SJSA1 (cell line): Measurements from ENCODE around the gene LCN6. TPM values are rescaled to one million over a fixed set of nuclear protein-coding genes. Genes with fewer than 3 reads are reported as not detected.
"Not testable (repeated sequence)": the region's sequence is repeated elsewhere in the genome, so short reads cannot be mapped to it uniquely, and the experiment has no call there.

Source experiments
- DNase-seq, 2 experiments: peaks; one replicate each; pipeline ENCODE4 v3.0.0-alpha.2; 2015 to 2020; ENCODE audit warnings: low spot score in 2 of 2, low read depth in 1 of 2
- H3K27ac ChIP-seq: fragments of 250-450 bp; sonication (Bioruptor Pico); 2 replicates; pipeline ENCODE4 v1.5.1; 2020; ENCODE audit warnings: mild to moderate bottlenecking, moderate library complexity
- H3K27me3 ChIP-seq: fragments of 250-450 bp; sonication (Bioruptor Pico); replicated peaks from 2 replicates; pipeline ENCODE4 v1.5.1; 2020; ENCODE audit warnings: mild to moderate bottlenecking, moderate library complexity
- H3K36me3 ChIP-seq: fragments of 250-450 bp; sonication (Bioruptor Pico); 2 replicates; pipeline ENCODE4 v1.5.1; 2020; ENCODE audit warnings: mild to moderate bottlenecking
- H3K4me1 ChIP-seq: fragments of 250-450 bp; sonication (Bioruptor Pico); replicated peaks from 2 replicates; pipeline ENCODE4 v1.6.1; 2021; ENCODE audit warnings: mild to moderate bottlenecking
- H3K4me3 ChIP-seq: fragments of 250-450 bp; sonication (Bioruptor Pico); 2 replicates; pipeline ENCODE4 v1.5.1; 2020; ENCODE audit warnings: mild to moderate bottlenecking
- H3K9me3 ChIP-seq: fragments of 250-450 bp; sonication (Bioruptor Pico); replicated peaks from 2 replicates; pipeline ENCODE4 v1.5.1; 2020; ENCODE audit warnings: mild to moderate bottlenecking
- total RNA-seq: library from RNA; depleted of rRNA; stranded (reverse); fragments of >200 nt; shearing (Covaris generic); gene quantifications from 2 replicates; pipeline ENCODE4 v1.2.3, GENCODE V29; 2014

The LCN6 gene
- total RNA-seq, 1 experiment from 2014 or later: not detected

- no peaks in the 10 kb centered on the region for H3K4me1 ChIP-seq
Observed at GRCh38 chr9:136717399-136717798, 30.9 kb downstream of the LCN6 start.

DNA sequence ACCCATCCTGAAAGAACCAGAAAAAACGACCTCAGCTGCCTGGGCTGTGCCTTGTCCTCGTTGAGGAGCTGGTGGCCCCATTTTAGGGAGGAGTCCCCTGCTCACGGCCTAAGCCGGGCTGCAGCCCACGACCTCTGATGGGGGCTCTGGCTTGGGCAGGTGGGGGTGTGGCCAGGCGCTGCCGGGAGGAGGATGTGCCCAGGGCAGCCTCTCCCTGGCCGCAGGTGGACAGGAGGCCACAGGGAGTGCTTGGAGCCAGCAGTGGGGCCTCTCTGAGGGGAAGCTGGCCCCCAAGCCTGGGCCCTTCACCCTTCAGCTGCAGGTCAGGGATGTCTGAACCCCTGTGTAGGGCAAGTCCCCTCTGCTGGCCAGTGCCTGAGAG lies 33.4 kb downstream of the LCN6 start:
- Histone ChIP-seq H3K4me3 (no peak overlapping the region), H3K27ac (no peak overlapping the region), H3K36me3 (no peaks in the 10 kb centered on the region), H3K9me3 (no peaks in the 10 kb centered on the region), H3K27me3 (peaks cover 21% of the 10 kb centered on the region), H3K4me1 (no peaks in the 10 kb centered on the region)
- DNase-seq: no peak

More at GRCh38 chr9:136717399-136717798, 30.9 kb downstream of the LCN6 start:
- Histone ChIP-seq H3K36me3 (peaks cover 5% of the 10 kb centered on the region), H3K27me3 (peaks cover 13% of the 10 kb centered on the region), H3K9me3 (no peaks in the 10 kb centered on the region), H3K4me3 (no peak overlapping the region), H3K27ac (no peak overlapping the region)
- no peak for DNase-seq

DNA sequence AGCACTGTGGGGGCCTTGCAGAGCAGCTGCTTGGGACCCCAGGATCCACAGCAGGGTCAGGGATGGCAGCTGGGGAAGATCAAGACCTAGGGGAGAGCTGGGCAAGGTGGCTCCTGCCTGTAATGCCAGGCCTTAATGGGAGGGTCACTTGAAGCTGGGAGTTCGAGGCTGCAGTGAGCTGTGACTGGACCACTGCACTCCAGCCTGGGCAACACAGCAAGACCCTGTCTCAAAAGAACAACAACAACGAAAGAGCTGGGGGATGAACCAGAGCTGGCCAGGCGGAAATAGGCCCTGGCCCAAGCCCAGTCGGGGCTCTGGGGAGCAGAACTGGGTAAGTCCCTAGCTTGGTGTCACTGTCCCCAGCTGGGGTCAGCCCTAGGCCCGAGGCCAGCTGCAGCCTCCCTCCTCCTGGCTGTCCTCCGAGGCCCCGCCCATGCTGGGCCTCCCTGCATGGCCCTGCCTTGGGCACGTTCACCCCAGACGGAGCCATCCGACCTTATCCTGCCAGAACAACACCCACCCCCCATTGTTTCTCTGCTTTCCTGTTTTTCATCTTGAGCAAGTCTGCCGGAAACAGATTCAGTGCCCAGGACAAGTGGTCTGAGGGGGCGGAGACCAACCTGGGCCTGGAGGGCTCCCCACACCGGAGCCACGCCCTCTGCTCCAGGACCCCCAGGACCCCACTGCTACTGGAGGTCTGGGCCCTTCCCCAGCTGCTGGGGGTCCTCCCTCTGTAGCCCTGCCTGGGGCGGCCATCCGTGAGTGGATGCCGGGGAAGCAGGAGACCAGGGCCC lies 34.0 kb downstream of the LCN6 start:
- no peak overlapping the region for H3K4me3 ChIP-seq
- H3K9me3 ChIP-seq: no peaks in the 10 kb centered on the region
- DNase-seq: no peak
- H3K4me1 ChIP-seq: no peaks in the 10 kb centered on the region
- H3K27ac ChIP-seq: no peak overlapping the region
- H3K27me3 ChIP-seq: peaks cover 21% of the 10 kb centered on the region
- no peaks in the 10 kb centered on the region for H3K36me3 ChIP-seq

GRCh38 chr9:136713550-136713949 lies 34.8 kb downstream of the LCN6 start:
- DNase-seq: no peak
- H3K27me3 ChIP-seq: peaks cover 21% of the 10 kb centered on the region
- no peaks in the 10 kb centered on the region for H3K36me3 ChIP-seq
- H3K9me3 ChIP-seq: no peaks in the 10 kb centered on the region
- no peak overlapping the region for H3K4me3 ChIP-seq
- H3K4me1 ChIP-seq: no peaks in the 10 kb centered on the region
- H3K27ac ChIP-seq: no peak overlapping the region

DNA sequence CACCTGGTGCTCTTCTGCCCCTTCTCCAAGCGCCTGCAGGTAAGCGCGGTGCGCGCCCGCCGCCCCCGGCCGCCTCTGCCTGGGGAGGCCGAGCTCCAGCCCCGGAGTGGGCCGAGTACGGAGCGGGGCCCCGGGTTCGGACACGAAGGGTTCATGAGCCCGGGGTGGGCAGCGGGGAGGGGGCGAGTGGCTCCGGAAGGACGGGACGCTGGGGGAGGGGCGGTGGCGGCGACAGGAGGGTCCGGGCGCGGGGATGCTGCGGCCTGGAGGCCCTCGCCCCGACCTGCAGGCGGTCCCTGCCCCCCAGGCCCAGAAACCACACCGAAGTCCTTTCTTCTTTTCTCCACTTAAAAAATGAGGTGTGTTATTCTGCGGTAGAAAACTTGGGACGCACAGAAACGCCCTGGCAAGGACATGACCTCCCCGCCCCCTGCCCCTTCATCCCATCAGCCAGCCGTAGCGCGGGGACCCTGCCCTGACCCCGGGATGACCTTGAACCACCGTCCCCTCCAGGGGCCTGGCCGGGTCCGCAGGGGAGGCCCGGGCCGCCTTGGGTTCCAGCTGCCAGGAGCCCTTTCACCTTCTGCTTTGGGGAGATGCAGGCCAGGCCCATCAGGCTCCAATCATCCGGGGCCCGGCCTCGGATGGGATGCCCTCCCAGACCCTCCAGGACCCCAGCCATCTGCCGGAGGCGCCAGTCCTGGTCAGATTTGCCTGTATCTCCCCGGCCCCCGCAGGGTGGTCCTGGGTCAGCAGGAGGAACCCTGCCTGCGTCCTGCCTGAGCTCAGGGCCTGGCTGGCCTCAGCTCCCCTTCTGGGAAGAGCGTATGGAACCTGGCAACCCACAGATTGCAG lies 35.4 kb downstream of the LCN6 start:
- H3K9me3 ChIP-seq: no peaks in the 10 kb centered on the region
- no peak overlapping the region for H3K4me3 ChIP-seq
- peaks cover 21% of the 10 kb centered on the region for H3K27me3 ChIP-seq
- DNase-seq: no peak
- H3K4me1 ChIP-seq: no peaks in the 10 kb centered on the region
- no peaks in the 10 kb centered on the region for H3K36me3 ChIP-seq
- H3K27ac ChIP-seq: no peak overlapping the region

- H3K36me3 ChIP-seq: no peaks in the 10 kb centered on the region
- no peaks in the 10 kb centered on the region for H3K9me3 ChIP-seq
- H3K4me1 ChIP-seq: no peaks in the 10 kb centered on the region
- DNase-seq: no peak
- H3K27me3 ChIP-seq: peaks cover 22% of the 10 kb centered on the region
- no peak within 1 kb of the TSS for H3K4me3 ChIP-seq
- no peak within 1 kb of the TSS for H3K27ac ChIP-seq
Observed at GRCh38 chr9:136711751-136712689, 36.3 kb downstream of the LCN6 start, which contains the start of gene DIPK1B. TSS of gene DIPK1B (plus strand) at chr9:136712572. CDS start at chr9:136712666, 94 bp downstream.

GRCh38 chr9:136711219-136711648 lies 37.1 kb downstream of the LCN6 start:
- H3K27ac ChIP-seq, H3K36me3 ChIP-seq, H3K9me3 ChIP-seq, DNase-seq, H3K4me1 ChIP-seq, H3K4me3 ChIP-seq: not testable (repeated sequence)
- H3K27me3 ChIP-seq: peaks cover 29% of the 10 kb centered on the region

DNA sequence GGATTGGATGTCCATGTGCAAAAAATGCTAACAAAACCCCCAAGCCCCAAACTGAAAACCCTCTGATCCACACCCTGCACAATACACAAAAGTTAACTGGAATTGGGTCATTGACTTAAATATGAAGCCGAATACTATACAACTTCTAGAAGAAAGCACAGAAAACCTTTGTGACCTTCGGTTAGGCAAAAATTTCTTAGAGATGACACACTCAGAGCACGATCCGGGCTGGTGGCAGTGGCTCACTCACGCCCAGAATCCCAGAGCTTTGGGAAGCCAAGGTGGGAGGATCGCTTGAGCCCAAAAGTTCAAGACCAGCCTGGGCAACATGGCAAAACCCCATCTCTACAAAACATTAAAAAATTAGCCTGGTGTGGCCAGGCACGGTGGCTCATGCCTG lies 37.8 kb downstream of the LCN6 start:
- no peaks in the 10 kb centered on the region for H3K9me3 ChIP-seq
- H3K36me3 ChIP-seq: no peaks in the 10 kb centered on the region
- peaks cover 29% of the 10 kb centered on the region for H3K27me3 ChIP-seq
- no peak overlapping the region for H3K4me3 ChIP-seq
- no peak overlapping the region for H3K27ac ChIP-seq
- H3K4me1 ChIP-seq: no peaks in the 10 kb centered on the region
- no peak for DNase-seq

DNA sequence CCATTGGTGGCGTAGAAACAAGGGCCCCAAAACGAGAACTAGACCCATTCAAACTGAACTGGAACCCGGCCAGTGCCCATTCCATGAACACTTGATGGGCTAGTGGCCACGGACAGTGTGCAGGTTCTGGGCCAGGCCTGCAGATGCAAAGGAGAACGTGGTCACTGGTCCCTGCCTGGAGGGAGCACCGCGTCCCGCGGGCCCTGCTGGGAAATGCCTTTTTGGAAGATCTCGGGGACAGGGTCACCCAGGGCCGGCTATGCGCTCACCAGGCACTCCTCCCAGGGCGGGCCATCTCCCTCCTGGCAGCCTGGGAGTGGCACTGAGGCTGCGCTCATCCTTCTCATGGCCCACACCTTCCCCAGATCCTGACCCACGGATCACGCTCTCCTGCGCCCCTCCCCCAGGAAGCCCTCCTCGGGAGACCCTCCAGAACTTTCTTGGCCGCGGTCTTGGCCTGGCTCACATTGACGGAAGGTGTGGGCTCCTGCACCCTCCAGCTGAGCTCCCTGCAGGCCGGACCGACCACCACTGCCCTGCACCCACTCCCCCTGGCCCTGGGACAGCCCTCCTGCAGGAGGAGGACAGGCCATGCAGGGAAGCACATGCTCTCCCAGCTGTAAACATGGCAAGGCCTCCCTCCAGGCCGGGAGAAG lies 38.7 kb downstream of the LCN6 start:
- Histone ChIP-seq H3K27ac (no peak overlapping the region), H3K9me3 (no peaks in the 10 kb centered on the region), H3K36me3 (no peaks in the 10 kb centered on the region), H3K27me3 (peaks cover 34% of the 10 kb centered on the region), H3K4me1 (no peaks in the 10 kb centered on the region), H3K4me3 (no peak overlapping the region)
- no peak for DNase-seq

- no peak for DNase-seq
- Histone ChIP-seq H3K4me3 (no peak overlapping the region), H3K27ac (no peak overlapping the region), H3K4me1 (no peaks in the 10 kb centered on the region), H3K9me3 (no peaks in the 10 kb centered on the region), H3K27me3 (peaks cover 31% of the 10 kb centered on the region), H3K36me3 (no peaks in the 10 kb centered on the region)
Observed at GRCh38 chr9:136707849-136708517, 40.3 kb downstream of the LCN6 start.

GRCh38 chr9:136707011-136707410 lies 41.3 kb downstream of the LCN6 start:
- no peaks in the 10 kb centered on the region for H3K4me1 ChIP-seq
- DNase-seq: no peak
- H3K9me3 ChIP-seq: no peaks in the 10 kb centered on the region
- H3K27ac ChIP-seq: no peak overlapping the region
- H3K27me3 ChIP-seq: peaks cover 26% of the 10 kb centered on the region
- H3K4me3 ChIP-seq: no peak overlapping the region
- no peaks in the 10 kb centered on the region for H3K36me3 ChIP-seq

GRCh38 chr9:136705564-136705963 lies 42.8 kb downstream of the LCN6 start:
- no peak for DNase-seq
- H3K4me1 ChIP-seq: no peaks in the 10 kb centered on the region
- H3K4me3 ChIP-seq: no peak overlapping the region
- H3K9me3 ChIP-seq: no peaks in the 10 kb centered on the region
- no peak overlapping the region for H3K27ac ChIP-seq
- H3K36me3 ChIP-seq: no peaks in the 10 kb centered on the region
- H3K27me3 ChIP-seq: peaks cover 30% of the 10 kb centered on the region
